Fibroblast of skin of scalp (primary cell): ENCODE measurements around the gene ACADS. TPM values are rescaled to one million over a fixed set of nuclear protein-coding genes. Genes with fewer than 3 reads are reported as not detected.
A peak's percentile ranks its signal among the peaks of the same experiment; 100 is the strongest.

Experiments
- DNase-seq: peaks from one replicate; pipeline ENCODE4 v3.0.0-alpha.2; 2013
- polyA plus RNA-seq, 2 experiments: library from polyadenylated mRNA; unstranded; fragments of 120-200 nt; gene quantifications; one replicate each; pipeline ENCODE4 v1.2.1, GENCODE V29; 2013; ENCODE audit not compliant: insufficient read length in 2 of 2

ACADS gene
- 8.5 TPM for polyA plus RNA-seq (2013, experiment 1 of 2; ENCODE audit: insufficient read length)
- polyA plus RNA-seq (2013, experiment 2 of 2; ENCODE audit: insufficient read length), result 8.1 TPM

GRCh38 chr12:120725659-120726509, at the start of gene ACADS:
TSS of gene ACADS (plus strand) at chr12:120725826. CDS start at chr12:120725886, 60 bp downstream.
- peak; percentile 87 for DNase-seq

- peak; percentile 19 for DNase-seq
Observed at GRCh38 chr12:120677765-120678473, 47.7 kb upstream of the ACADS start.

GRCh38 chr12:120678572-120678971, 47.1 kb upstream of the ACADS start:
- DNase-seq, result no peak

GRCh38 chr12:120680165-120680738, 45.4 kb upstream of the ACADS start:
- no peak for DNase-seq

- DNase-seq, result no peak
Observed at GRCh38 chr12:120684523-120684932, 41.1 kb upstream of the ACADS start.

GRCh38 chr12:120685522-120685921, 40.1 kb upstream of the ACADS start:
- no peak for DNase-seq

- peak; percentile 98 for DNase-seq
Observed at GRCh38 chr12:120686151-120686689, 39.4 kb upstream of the ACADS start.

- DNase-seq, result peak; percentile 99
Observed at GRCh38 chr12:120686690-120687577, 38.7 kb upstream of the ACADS start, which contains the start of gene MLEC. TSS of gene MLEC (plus strand) at chr12:120687149. CDS start at chr12:120687297, 148 bp downstream.

- DNase-seq, result no peak
Observed at GRCh38 chr12:120687578-120688289, 37.9 kb upstream of the ACADS start.

GRCh38 chr12:120688527-120689071, 37.0 kb upstream of the ACADS start:
- DNase-seq, result peak; percentile 18

- no peak for DNase-seq
Observed at GRCh38 chr12:120689397-120690082, 36.1 kb upstream of the ACADS start.

GRCh38 chr12:120690083-120690450, 35.6 kb upstream of the ACADS start:
- no peak for DNase-seq

GRCh38 chr12:120690978-120691377, 34.6 kb upstream of the ACADS start:
- DNase-seq, result no peak

GRCh38 chr12:120692524-120693033, 33.0 kb upstream of the ACADS start:
- DNase-seq, result peak; percentile 14

- DNase-seq, result no peak
Observed at GRCh38 chr12:120693848-120694247, 31.8 kb upstream of the ACADS start.

- DNase-seq, result no peak
Observed at GRCh38 chr12:120696626-120697025, 29.0 kb upstream of the ACADS start.

GRCh38 chr12:120697344-120697743, 28.3 kb upstream of the ACADS start:
- no peak for DNase-seq

- DNase-seq, result no peak
Observed at GRCh38 chr12:120698665-120699064, 27.0 kb upstream of the ACADS start.

GRCh38 chr12:120699553-120699952, 26.1 kb upstream of the ACADS start:
- no peak for DNase-seq

- DNase-seq, result no peak
Observed at GRCh38 chr12:120700886-120701285, 24.7 kb upstream of the ACADS start.
